COLO668 (cell line): ENCODE results near the gene SERP1.
"Not testable (repeated sequence)": the region's sequence is repeated elsewhere in the genome, so short reads cannot be mapped to it uniquely, and the experiment has no call there.

Experiments used
- DNase-seq: peaks from one replicate; lab custom pipeline; 2025; ENCODE audit not compliant: unreplicated experiment; lab: John Stamatoyannopoulos, UW

The SERP1 gene

GRCh38 chr3:150538324-150539208 lies 7.7 kb downstream of the SERP1 start:
- no peak for DNase-seq

- no peak for DNase-seq
Observed at GRCh38 chr3:150535204-150535603, 11.1 kb downstream of the SERP1 start.

DNA sequence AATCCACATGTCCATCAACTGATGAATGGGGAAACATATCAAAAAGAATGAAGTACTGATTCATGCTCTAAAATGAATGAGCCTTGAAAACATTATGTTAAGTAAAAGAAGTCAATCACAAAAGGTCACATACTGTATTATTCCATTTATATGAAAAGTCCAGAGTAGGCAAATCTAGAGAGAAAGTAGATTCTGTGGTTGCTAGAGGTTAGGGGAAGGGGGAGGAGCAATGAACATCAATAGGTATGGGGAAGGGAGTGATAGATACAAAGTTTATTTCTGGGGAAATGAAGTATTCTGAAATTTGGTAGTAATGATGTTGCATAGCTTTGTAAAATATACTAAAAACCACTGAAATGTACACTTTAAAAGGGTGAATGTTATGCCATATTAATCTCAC lies 14.5 kb downstream of the SERP1 start:
- DNase-seq, result no peak

DNA sequence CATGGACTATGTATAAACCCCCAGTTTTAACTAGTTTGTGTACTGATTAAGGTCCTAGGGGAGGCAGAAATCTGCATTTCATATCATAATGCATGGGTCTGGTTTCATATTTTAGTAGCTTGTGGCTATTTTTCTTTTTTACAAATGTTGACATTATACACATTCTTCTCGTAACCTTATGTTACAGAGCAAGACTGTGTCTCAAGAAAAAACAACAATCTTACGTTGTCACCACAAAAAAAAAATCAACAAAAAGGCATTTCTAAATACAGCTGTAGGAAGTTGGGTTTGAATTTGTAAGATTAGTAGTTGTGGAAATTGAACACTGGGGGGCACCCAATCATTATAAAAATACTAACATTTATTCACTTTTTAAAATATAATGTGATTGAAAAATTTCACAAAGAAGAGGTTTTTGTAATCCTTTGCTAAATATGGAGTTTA lies 17.9 kb downstream of the SERP1 start:
- no peak for DNase-seq

- no peak for DNase-seq
Observed at GRCh38 chr3:150527464-150528255, 18.6 kb downstream of the SERP1 start.

DNA sequence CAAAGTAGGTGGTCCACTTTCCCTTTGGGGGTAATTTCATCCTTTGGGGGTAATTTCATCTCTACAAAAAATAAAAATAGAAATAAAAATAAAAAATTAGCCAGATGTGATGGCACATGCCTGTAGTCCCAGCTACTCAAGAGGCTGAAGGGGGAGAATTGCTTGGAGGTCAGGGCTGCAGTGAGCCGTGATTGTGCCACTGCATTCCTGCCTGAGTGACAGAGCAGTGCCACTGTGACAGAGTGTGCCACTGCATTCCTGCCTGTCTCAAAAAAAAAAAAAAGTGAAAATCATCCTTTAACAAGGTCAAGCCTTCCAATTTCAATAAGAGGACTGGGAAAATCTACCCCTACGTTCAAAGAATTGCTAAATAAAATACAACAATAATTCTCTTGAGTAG lies 22.8 kb downstream of the SERP1 start:
- DNase-seq, result no peak

GRCh38 chr3:150521463-150521862 lies 24.8 kb downstream of the SERP1 start:
- no peak for DNase-seq

- no peak for DNase-seq
Observed at GRCh38 chr3:150520408-150520807, 25.9 kb downstream of the SERP1 start.

DNA sequence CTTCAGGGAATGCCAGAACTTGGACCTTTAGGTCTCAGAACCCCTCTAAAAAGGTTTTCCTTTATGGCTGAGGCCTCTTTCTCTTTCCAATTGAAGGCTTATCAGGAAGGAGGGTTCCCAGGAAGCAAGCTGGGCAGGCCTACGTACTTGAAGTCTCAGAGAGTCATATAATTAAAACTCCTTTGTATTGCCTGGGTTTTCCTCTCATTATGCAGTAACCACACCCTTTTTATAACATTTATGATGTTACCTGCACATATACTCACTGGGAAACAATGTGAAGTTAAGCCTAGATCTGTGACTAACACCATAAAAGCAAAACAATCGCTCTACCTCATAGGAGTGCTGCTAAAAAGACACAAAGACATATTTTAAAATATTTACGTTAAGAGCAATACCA lies 27.3 kb downstream of the SERP1 start:
- no peak for DNase-seq

GRCh38 chr3:150515210-150515609 lies 31.1 kb downstream of the SERP1 start:
- DNase-seq, result no peak

DNA sequence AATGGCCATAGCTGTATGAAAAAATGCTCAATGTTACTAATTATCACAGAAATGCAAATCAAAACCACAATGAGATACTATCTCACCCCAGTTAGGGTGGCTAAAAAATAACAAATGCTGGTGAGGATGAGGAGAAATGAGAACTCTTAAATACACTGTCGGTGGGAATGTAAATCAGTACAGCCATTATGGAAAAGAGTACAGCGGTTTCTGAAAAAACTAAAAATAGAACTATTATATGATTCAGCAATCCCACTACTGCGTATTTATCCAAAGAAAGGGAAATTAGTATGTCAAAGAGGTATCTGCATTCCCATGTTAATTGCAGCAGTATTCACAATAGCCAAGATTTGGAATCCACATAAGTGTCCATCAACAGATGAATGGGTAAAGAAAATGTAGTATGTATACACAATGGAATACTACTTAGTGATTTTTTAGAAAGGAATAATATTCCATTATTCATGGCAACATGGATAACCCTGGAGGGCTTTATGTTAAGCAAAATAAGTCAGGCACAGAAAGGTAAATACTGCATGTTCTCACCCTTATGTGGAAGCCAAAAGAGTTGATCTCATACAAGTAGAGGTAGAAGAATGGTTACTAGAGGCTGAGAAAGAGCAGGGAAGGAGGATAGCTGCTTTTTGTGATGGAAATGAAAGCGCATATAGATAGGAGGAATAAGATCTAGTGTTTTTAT lies 35.0 kb downstream of the SERP1 start:
- DNase-seq, result no peak

DNA sequence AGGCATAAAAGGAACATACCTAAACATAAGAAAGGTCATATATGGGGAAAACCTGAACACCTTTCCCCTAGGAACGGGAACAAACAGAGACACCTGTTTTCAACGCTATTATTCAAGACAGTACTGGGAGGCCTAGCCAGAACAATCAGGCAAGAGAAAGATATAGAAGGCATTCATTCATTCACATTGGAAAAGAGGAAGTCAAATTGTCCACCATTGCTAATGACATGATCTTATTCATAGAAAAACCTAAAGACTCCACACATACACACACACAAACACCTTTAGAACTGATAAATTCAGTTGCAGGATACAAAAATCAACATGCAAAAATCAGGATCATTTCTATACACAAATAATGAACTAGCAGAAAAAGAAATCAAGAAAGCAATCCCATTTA lies 36.5 kb downstream of the SERP1 start:
- DNase-seq, result no peak

DNA sequence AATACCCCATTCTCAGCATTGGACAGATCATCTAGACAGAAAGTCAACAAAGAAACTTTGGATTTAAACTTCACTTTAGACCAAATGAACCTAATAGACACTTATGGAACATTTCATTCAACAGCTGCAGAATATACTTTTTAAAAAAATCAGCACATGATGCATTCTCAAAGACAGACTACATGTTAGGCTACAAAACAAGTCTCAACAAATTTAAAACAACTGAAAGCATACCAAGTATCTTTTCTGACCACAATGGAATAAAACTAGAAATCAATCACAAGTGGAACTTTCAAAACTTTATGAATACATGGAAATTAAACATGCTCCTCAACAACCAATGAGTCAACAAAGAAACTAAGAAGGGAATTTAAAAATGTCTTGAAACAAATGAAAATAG lies 37.9 kb downstream of the SERP1 start:
- no peak for DNase-seq

DNA sequence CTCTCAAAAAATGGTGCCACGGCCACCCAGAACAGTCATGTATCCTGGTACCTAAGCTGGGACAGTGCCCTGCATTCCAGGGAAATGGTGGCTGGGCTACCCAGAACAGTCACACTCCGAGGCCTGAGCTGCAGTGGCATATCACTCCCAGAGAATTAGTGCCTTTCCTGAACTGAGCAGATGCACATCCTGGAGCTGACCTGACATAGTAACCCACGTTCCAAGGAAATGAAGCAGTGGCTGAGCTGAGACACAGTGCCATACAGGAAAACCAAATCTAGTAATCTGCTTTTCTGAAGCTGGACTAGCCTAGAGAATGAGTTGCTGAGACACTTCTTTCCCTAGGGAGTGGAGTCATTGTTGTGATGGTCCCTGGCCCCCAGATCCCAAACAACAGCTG lies 41.8 kb downstream of the SERP1 start:
- no peak for DNase-seq

DNA sequence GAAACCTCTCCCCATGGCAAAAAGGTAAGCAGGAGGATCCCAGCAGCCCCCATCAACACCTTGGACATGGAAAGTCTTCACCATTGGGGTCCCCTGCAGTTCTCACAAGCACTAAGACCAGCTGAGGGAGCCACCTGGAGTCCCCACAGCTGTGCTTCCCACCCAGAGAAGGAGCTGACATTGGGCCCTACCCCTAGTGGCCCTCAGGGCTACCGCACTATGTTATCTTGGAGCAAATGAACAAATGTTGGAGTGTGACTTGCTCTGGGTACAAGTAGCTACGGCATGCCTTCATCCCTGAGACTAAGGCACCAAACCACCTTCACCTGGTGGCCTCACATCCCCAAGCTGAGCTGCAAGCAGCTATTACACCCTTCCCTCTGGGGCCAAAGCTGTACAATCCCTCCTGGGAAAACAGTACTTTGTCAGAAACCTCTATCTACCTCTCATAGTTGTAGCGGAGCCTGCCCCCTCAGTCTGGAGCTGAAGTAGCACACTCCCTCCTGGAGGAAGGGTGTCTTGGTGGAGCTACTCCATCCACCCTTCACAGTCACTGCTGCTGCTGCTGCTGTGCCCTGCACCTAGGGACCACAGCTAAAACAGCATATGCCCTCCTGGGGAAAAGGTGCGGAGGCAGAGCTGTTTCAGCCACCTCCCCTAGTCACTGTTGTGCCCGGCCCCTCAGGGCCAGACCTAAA lies 42.7 kb downstream of the SERP1 start:
- no peak for DNase-seq

DNA sequence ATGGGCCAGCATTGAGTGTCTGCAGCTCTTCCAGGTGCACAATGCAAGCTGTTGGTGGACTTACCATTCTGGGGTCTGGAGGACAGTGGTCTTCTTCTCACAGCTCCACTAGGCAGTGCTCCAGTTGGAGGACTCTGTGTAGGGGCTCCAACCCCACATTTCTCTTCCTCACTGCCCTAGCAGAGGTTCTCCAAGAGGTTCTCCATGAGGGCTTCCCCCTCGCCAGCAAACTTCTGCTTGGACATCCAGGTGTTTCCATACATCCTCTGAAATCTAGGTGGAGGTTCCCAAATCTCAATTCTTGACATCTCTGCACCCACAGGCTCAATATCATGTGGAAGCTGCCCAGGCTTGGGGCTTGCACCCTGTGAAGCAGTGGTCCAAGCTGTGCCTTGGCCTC lies 45.3 kb downstream of the SERP1 start:
- not testable (repeated sequence) for DNase-seq

- no peak for DNase-seq
Observed at GRCh38 chr3:150497956-150498355, 48.3 kb downstream of the SERP1 start.

GRCh38 chr3:150495563-150496168 lies 50.6 kb downstream of the SERP1 start:
- no peak for DNase-seq

GRCh38 chr3:150495149-150495548 lies 51.1 kb downstream of the SERP1 start:
- no peak for DNase-seq

DNA sequence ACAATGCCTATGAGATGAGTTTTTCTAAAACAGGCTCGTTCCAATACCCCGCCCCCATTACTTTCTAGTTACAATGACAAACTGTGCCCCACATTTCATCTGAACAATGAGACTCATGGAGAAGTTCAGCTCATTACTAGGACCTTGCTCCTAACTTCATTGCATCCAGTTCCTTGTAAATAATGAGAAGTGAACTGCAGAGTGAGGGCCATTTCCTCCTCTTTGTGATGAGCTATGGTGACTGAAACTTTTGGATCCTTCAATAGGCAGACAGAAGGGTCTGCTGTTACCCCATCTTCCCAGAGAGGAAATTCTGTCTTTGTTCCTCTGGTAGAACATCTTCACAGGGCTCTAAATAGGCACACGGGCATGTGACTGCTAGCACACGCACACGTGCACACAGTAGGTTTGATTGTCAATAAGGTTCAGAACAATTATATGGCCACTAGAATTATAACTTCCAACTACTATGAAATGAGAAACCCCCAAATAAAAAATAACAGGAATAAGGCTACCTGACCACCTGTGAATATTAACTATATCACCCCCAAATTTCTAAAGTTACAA lies 51.8 kb downstream of the SERP1 start:
- no peak for DNase-seq
